ENCODE results near the gene SMIM36.
"Not testable (repeated sequence)": the region's sequence is repeated elsewhere in the genome, so short reads cannot be mapped to it uniquely, and the experiment has no call there.

GRCh38 chr17:55431914-55432313 lies 79.3 kb downstream of the SMIM36 start:
- not testable (repeated sequence) for TF ChIP-seq CTCF (IDR thresholded peaks at IDR 0.05); MAX (CRISPR knock-in tag; IDR thresholded peaks at IDR 0.05); JUN (CRISPR knock-in tag; IDR thresholded peaks at IDR 0.05); AFF4 (CRISPR knock-in tag; IDR thresholded peaks at IDR 0.05; ENCODE audit: borderline replicate concordance); USF2 (CRISPR knock-in tag; IDR thresholded peaks at IDR 0.05); JAZF1 (CRISPR knock-in tag; IDR thresholded peaks at IDR 0.05); TCF7 (CRISPR knock-in tag; IDR thresholded peaks at IDR 0.05; ENCODE audit: low read depth); OVOL2 (CRISPR knock-in tag; IDR thresholded peaks at IDR 0.05; ENCODE audit: borderline replicate concordance); ZNF671 (CRISPR knock-in tag; IDR thresholded peaks at IDR 0.05); ZNF416 (CRISPR knock-in tag; IDR thresholded peaks at IDR 0.05)
